Peyer's patch (tissue), 4 donors: Measurements from ENCODE around the gene GTPBP6.

ENCODE experiments used
- CTCF ChIP-seq, 6 experiments: fragments of 450-650 bp in 4 of 6; fragments of 200-600 bp in 2 of 6; sonication (generic) in 1 of 6; IDR thresholded peaks; one replicate each; pipeline ENCODE4 v1.5.1; 2017 to 2019; ENCODE audit warnings: antibody characterized with exemption in 6 of 6, mild to moderate bottlenecking in 3 of 6, moderate library complexity in 1 of 6
- POLR2A ChIP-seq, 2 donors: fragments of 450-650 bp; IDR thresholded peaks; one replicate each; pipeline ENCODE4 v1.5.1; 2017; ENCODE audit warnings: antibody characterized with exemption in 2 of 2, mild to moderate bottlenecking in 2 of 2, moderate library complexity in 2 of 2

- TF ChIP-seq CTCF (IDR thresholded peaks at IDR 0.05) = no peak
- no peak for TF ChIP-seq POLR2A (IDR thresholded peaks at IDR 0.05)
These were observed 4.5 kb downstream of the GTPBP6 start for GRCh38 chrX:314049-314448.
